Fibroblast of lung (primary cell): Measurements from ENCODE around the gene IGSF10.

Experiments
- CTCF ChIP-seq, 2 donors: IDR thresholded peaks in 1 of 2; conservative IDR thresholded peaks in 1 of 2; 1 replicate in 1 of 2; 2 replicates in 1 of 2; pipeline ENCODE4 v1.5.1; 2011 to 2012; ENCODE audit warnings: low read length in 2 of 2, control low read depth in 1 of 2, inconsistent platforms in 1 of 2, low read depth in 1 of 2, mild to moderate bottlenecking in 1 of 2
- EZH2 ChIP-seq: IDR thresholded peaks from 2 replicates; pipeline ENCODE4 v1.5.1; 2012; ENCODE audit warnings: low read length, control low read depth, mild to moderate bottlenecking; ENCODE audit errors: missing control alignments

GRCh38 chr3:151462991-151463390 lies 2.1 kb upstream of the IGSF10 start:
- TF ChIP-seq CTCF (conservative IDR thresholded peaks at IDR 0.05 in 1 of 2, IDR thresholded peaks at IDR 0.05 in 1 of 2; ENCODE audit: low read depth in 1 of 2, low read length in 2 of 2), result no peak
- TF ChIP-seq EZH2, result no peak
